Measurements from ENCODE around the gene FXYD3.

Gene FXYD3

GRCh38 chr19:35141837-35142605 lies 26.4 kb downstream of the FXYD3 start:
- DNase-seq (ENCODE audit: extremely low read depth, insufficient read length), result no peak
- no peak for TF ChIP-seq CTCF (IDR thresholded peaks at IDR 0.05; ENCODE audit: insufficient read depth, low read length, poor library complexity, severe bottlenecking)
- no peaks in the 10 kb centered on the region; the same call in 1 of the 2 replicates for H3K27me3 ChIP-seq (replicated peaks; ENCODE audit: control insufficient read depth, insufficient read depth, low read length)
- no peaks in the 10 kb centered on the region for H3K36me3 ChIP-seq (ENCODE audit: control insufficient read depth, insufficient read depth, low read length)
- H3K4me3 ChIP-seq (replicated peaks; ENCODE audit: low read depth, low read length), result no peak overlapping the region

- peak; percentile 60 for DNase-seq (ENCODE audit: extremely low read depth, insufficient read length)
- H3K36me3 ChIP-seq (ENCODE audit: control insufficient read depth, insufficient read depth, low read length), result no peaks in the 10 kb centered on the region
- H3K27me3 ChIP-seq (replicated peaks; ENCODE audit: control insufficient read depth, insufficient read depth, low read length), result no peaks in the 10 kb centered on the region; the same call in 1 of the 2 replicates
- TF ChIP-seq CTCF (IDR thresholded peaks at IDR 0.05; ENCODE audit: insufficient read depth, low read length, poor library complexity, severe bottlenecking), result peak; percentile 67
- no peak overlapping the region for H3K4me3 ChIP-seq (replicated peaks; ENCODE audit: low read depth, low read length)
Measured at GRCh38 chr19:35142606-35143230, 27.1 kb downstream of the FXYD3 start.

DNA sequence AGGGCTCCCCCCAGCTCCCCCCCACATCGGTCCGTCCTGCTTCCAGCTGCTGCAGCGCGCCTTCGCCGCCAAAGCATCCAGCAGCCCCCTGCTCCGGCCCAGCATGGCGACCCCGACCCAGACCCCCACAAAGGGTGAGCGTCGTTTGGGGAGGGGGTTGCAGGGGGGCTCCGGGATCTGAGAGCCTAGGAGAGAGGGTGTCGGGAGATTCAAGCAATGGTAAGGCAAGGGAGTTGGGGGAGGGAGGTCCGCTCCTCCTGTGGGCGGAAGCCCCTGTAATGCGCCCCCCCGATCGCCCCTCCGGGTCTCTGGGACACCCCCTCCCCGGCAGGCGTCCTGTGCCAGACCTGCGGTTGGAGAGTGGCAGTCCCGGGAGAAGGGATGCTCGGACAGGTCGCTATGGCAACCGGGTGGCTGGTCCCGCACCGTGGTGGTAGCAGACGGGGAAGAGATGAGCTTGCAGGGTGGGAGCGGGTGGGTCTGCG lies 27.6 kb downstream of the FXYD3 start, which contains the start of gene FXYD7:
Gene FXYD7, plus strand, starts transcription at position 25 of the 485 bp plus-strand sequence. Its CDS starts 79 bp downstream, at position 104.
- no peak for DNase-seq (ENCODE audit: extremely low read depth, insufficient read length)
- H3K27me3 ChIP-seq (replicated peaks; ENCODE audit: control insufficient read depth, insufficient read depth, low read length), result no peaks in the 10 kb centered on the region; the same call in 1 of the 2 replicates
- H3K36me3 ChIP-seq (ENCODE audit: control insufficient read depth, insufficient read depth, low read length), result no peaks in the 10 kb centered on the region
- no peak within 1 kb of the TSS for H3K4me3 ChIP-seq (replicated peaks; ENCODE audit: low read depth, low read length)
- TF ChIP-seq CTCF (IDR thresholded peaks at IDR 0.05; ENCODE audit: insufficient read depth, low read length, poor library complexity, severe bottlenecking), result no peak

GRCh38 chr19:35143818-35144217 lies 28.2 kb downstream of the FXYD3 start:
- TF ChIP-seq CTCF (IDR thresholded peaks at IDR 0.05; ENCODE audit: insufficient read depth, low read length, poor library complexity, severe bottlenecking), result no peak
- Histone ChIP-seq H3K36me3 (ENCODE audit: control insufficient read depth, insufficient read depth, low read length) (no peaks in the 10 kb centered on the region), H3K27me3 (replicated peaks; ENCODE audit: control insufficient read depth, insufficient read depth, low read length) (no peaks in the 10 kb centered on the region; the same call in 1 of the 2 replicates), H3K4me3 (replicated peaks; ENCODE audit: low read depth, low read length) (no peak overlapping the region)
- no peak for DNase-seq (ENCODE audit: extremely low read depth, insufficient read length)

- DNase-seq (ENCODE audit: extremely low read depth, insufficient read length), result no peak
- no peak overlapping the region for H3K4me3 ChIP-seq (replicated peaks; ENCODE audit: low read depth, low read length)
Measured at GRCh38 chr19:35144259-35144599, 28.6 kb downstream of the FXYD3 start.

More at GRCh38 chr19:35144259-35144599, 28.6 kb downstream of the FXYD3 start:
- H3K36me3 ChIP-seq (ENCODE audit: control insufficient read depth, insufficient read depth, low read length), result no peaks in the 10 kb centered on the region
- H3K27me3 ChIP-seq (replicated peaks; ENCODE audit: control insufficient read depth, insufficient read depth, low read length), result no peaks in the 10 kb centered on the region; the same call in 1 of the 2 replicates
- no peak for TF ChIP-seq CTCF (IDR thresholded peaks at IDR 0.05; ENCODE audit: insufficient read depth, low read length, poor library complexity, severe bottlenecking)

All from GM06990 (cell line).